CD4-positive, alpha-beta T cell treated with Interleukin-21 for 1 hour (primary cell): ENCODE measurements around the gene SH3TC1.

ENCODE experiments used
- DNase-seq: peaks from one replicate; pipeline ENCODE4 v3.0.0-alpha.2; 2020

SH3TC1 gene

GRCh38 chr4:8247047-8247930 is 48.2 kb downstream of the SH3TC1 start:
- no peak for DNase-seq

DNA sequence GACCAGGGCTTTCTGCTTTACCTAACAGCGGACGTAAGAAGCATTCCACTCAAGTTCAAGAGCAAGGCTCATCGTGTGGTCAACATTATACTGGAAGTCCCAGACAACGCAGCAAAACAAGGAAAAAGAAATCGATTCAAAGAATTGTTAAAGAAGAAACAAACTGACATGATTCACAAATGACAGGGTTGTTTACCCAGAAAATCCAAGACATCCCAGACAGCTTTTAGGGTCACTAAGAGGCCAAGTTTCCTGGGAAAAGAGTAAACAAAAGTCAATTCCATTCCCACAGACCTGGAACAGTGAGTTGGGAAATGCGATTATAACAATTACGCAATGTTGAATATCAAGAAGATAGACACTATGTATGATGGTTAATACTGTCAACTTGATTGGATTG is 49.0 kb downstream of the SH3TC1 start:
- no peak for DNase-seq

GRCh38 chr4:8250227-8250626 is 51.1 kb downstream of the SH3TC1 start:
- DNase-seq, result no peak

DNA sequence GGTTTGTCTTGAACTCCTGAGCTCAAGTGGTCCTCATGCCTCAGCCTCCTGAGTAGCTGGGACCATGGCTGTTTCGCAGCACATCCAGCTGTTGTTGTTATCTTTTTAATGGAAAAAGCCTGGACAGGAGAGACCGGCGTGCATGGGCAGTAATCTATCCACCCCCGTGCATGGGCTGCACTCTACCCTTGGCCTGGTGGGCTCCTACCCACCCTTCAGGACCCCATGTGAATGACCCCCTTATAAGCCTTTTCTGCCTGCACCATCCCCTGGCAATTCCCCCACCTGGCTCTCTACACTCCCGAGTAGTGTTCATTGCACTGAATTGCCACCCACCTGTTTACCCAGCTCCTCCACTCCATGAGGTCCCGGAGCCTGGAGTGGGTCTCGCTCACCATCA is 51.5 kb downstream of the SH3TC1 start:
- no peak for DNase-seq

DNA sequence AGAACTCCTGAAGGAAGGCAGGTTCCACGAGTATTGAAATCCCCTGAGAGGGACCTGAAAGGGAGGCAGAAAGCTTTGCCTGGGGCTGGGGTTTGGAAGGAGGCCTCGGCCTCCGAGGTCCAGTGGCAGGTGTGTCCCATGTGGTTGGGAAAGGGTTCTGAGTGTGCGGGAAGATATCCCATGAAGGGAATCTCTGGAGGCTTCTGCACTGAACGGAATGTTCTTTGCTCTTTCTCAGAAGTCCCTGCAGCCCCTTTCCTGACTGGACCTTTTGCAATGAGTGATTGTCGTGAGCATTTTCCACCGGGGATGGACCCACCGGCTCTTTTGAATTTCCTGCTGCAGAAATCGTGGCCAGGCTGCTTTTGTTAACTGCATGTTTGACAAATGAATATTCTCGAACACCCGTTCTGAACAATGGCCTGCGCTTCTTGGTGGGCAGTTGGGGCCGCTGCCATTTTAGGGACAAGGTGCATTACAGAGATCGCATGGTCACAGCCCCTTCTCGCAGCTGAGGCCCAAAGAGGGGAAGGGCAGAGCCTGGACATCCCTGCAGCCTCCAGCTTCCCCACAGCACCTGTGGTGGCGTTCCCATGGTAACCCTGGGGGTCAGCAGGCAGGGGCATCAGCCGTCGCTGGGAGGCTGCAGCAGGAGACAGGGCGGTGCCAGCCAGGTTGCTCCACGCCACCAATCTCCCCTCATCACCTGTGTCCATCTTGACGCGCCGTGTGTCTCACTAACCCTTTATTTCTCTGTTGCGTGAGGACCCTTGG is 52.2 kb downstream of the SH3TC1 start:
- no peak for DNase-seq

- DNase-seq, result no peak
These were observed 53.4 kb downstream of the SH3TC1 start for GRCh38 chr4:8252301-8253173.

- no peak for DNase-seq
These were observed 55.0 kb downstream of the SH3TC1 start for GRCh38 chr4:8254076-8254475.

GRCh38 chr4:8255698-8256441 is 56.8 kb downstream of the SH3TC1 start:
- DNase-seq, result no peak

DNA sequence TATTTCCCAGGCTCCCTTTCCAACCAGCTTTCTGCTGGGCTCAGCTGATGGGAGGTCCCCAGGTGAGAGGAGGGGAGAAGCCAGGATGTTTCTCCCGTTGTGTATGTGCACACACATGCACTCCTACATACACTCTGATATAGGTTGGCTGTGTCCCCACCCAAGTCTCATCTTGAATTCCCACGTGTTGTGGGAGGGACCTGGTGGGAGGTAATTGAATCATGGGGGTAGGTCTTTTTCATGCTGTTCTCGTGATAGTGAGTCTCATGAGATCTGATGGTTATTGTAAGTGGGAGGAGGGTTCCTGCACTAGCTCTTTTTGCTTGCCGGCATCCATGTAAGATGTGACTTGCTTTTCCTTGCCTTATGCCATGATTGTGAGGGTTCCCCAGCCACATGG is 58.8 kb downstream of the SH3TC1 start:
- DNase-seq, result no peak

GRCh38 chr4:8258552-8259212 is 59.6 kb downstream of the SH3TC1 start:
- no peak for DNase-seq

DNA sequence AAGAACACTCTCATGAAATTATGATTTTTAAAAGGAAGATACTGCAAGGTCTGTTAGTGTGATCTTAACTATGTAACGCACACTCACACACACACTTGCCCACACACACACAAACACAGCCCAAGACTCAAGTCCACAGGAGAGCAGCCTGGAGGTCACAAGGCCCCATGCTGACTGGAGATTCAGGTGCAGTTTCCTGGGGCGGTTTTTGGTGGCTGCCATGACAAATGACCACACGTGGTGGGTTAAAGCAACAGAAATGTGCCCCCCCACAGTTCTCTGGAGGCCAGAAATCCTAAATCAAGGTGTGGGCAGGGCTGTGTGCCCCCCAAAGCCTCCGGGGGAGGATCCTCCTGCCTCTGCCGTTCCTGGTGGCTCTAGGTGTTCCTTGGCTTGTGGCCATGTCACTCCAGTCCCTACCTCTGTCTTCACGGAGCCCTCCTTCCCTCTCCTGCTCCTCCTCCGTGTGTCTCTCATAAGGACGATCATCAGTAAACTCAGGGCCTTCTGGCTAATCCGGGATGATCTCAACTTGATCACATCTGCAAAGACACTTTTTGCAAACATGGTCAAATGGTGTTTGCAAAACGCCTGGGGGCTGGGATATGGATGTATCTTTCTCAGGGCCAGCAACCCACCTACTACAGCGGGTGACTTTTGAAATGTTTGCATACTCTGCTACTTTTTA is 60.8 kb downstream of the SH3TC1 start:
- no peak for DNase-seq

DNA sequence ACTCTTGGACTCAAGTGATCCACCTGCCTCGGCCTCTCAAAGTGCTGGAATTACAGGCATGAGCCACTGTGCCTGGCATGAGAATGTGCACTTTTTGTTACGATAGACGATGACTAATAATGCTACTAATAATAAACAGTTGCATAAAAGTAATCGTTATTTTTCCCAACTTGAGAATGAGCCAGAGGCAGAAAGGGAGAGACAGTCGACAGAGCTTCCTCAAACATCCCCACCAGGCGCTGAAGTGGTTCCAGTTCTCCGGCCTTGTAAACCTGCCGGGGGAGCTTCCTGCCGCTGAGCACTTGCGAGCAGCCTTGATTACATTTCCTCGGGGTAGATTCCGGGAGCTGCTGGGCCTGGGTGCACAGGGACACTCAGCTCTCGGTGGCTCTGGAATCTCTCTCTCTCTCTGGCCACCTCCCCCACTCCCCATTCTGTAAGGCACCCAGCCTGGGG is 61.6 kb downstream of the SH3TC1 start:
- DNase-seq, result no peak

- DNase-seq, result no peak
These were observed 62.9 kb downstream of the SH3TC1 start for GRCh38 chr4:8261851-8262535.

GRCh38 chr4:8262637-8263322 is 63.7 kb downstream of the SH3TC1 start:
- DNase-seq, result no peak

- no peak for DNase-seq
These were observed 64.3 kb downstream of the SH3TC1 start for GRCh38 chr4:8263397-8263796.

- no peak for DNase-seq
These were observed 65.0 kb downstream of the SH3TC1 start for GRCh38 chr4:8264106-8264505.

GRCh38 chr4:8265171-8265929 is 66.3 kb downstream of the SH3TC1 start:
- no peak for DNase-seq

GRCh38 chr4:8266088-8266487 is 67.0 kb downstream of the SH3TC1 start:
- DNase-seq, result no peak

- DNase-seq, result no peak
These were observed 67.4 kb downstream of the SH3TC1 start for GRCh38 chr4:8266508-8266907.
